Measurements from ENCODE around the gene SAMD11.

SAMD11 gene

DNA sequence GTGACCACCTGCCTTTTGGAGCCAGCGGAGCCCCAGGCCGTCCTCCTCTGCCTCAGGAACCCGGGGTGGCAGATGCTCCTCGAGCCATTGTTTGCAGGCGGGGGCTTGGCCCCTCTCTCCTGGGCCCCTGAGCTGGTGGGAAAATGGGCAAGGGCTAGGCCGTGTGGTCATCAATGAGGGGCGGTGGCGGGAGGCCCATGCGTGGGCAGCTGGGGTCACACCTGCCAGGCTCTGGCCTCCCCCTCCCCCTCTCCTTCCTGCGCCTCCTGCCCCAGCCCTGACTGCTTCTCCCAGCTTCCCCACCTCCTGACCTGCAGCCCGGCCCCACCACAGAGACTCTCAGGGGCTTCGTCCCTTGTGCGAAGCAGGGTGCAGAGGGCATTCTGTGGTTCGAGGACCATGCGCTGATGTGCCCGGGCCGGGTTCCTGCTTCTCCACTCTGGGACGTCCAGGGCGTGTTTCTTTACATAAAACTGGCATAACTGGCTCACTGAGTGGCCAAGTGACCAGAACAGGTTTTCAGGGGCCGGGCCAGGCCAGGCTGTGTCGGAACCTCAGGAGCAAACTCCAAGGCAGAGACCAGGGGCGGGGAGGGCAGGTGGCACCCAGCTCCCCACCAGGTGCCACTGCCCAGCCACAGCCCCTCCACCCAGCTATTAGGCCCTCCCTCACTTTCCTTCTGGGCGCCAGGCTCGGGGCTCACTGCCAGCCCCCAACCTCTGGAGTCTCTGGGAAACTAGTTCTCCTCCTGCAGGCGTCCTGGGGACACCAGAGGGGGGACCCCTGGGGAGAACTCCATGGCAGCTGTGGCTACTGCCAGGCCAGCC lies 9.3 kb downstream of the SAMD11 start:
- DNase-seq (ENCODE audit: low read depth) = no peak

DNA sequence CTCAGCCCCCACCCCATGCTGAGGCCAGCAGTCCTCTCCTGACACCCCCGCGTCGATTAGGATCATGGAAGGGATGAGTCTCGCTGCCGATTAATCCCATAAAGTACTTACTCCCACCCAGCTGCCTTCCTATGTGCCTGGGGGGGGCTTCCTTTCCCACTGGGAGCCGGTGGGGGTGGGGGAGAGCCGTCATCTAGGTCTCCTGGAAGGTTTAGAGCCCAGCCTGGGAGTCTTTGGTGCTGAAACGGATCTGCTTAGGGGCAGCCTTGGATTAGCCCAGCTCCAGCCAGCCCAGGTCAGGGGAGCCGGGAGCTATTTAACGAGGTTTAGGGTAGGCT lies 9.8 kb downstream of the SAMD11 start:
- no peak for DNase-seq (ENCODE audit: low read depth)

DNA sequence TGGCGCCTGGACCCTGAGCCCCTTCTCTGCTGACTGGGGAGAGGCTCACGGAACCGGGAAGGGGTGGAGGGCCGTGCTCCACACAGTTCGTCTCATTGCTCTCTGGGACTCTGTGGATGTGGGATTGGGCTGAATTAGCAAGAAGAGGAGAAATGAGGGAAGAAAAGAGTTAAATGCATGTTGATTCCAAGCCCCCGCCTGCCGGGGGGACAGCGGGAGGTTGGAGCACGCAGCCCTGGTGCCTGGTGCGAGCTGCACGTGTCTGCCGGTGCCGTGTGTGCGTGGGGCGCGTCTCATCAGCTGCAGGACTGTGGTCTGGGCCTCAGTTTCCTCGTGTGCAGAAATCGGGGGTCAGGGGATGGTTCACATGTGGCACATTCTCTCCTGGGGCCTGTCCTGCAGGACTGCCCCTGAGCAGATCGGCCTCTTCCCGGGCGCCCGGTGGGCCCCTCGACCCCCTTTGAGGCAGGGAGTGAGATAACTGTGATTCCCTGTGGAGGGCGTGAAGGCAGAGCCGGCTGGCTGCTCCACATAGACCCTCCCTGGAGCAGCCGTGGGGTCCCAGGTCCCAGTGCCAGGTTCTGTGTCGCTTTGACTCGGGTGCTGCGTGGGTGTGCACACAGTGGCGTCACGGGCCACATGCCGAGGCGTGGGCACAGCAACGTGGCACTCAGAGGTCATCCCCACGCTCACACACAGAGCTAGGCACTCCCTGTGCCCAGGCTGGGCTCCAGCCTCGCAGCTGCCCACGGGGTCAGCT lies 11.4 kb downstream of the SAMD11 start:
- no peak for DNase-seq (ENCODE audit: low read depth)

DNA sequence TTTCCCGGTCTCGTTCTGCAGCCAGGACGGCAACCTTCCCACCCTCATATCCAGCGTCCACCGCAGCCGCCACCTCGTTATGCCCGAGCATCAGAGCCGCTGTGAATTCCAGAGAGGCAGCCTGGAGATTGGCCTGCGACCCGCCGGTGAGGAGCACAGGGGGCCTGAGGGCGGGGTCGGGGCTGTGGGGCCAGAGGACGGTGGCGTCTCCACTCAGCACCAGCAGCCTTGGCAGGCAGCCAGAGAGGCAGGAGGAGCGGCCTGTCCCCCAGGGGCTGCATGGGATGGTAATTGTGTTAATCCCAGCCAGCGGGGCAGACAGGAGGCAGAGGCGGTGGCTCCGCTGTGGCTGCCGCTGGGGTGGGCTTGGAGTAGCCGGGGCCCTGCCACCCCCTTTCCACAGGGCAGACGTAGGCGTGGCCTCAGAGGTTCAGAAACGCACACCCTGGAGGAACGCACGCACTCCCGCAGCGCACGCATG lies 12.1 kb downstream of the SAMD11 start:
- DNase-seq (ENCODE audit: low read depth) = no peak

- DNase-seq (ENCODE audit: low read depth) = no peak
These were observed 12.9 kb downstream of the SAMD11 start for GRCh38 chr1:936348-937264.

DNA sequence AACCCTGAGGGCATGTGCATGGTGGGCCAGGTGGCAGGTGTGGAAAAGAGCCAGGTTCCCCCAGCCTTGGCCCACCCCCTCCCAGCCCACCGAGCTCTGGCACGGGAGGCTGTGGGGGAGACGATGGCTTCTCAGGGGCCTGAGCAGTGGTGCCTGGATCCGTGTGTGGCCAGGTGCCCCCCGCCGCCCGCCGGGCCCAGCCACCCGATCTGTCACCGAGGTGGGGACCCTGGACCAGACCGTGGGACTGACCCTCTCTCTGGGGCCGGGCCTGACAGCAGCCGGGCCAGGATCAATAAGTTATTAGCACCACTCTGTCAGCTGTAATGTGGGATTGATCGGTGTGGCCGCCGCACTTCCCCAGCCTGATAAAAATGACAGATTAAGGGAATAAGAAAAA lies 13.8 kb downstream of the SAMD11 start:
- DNase-seq (ENCODE audit: low read depth) = no peak

DNA sequence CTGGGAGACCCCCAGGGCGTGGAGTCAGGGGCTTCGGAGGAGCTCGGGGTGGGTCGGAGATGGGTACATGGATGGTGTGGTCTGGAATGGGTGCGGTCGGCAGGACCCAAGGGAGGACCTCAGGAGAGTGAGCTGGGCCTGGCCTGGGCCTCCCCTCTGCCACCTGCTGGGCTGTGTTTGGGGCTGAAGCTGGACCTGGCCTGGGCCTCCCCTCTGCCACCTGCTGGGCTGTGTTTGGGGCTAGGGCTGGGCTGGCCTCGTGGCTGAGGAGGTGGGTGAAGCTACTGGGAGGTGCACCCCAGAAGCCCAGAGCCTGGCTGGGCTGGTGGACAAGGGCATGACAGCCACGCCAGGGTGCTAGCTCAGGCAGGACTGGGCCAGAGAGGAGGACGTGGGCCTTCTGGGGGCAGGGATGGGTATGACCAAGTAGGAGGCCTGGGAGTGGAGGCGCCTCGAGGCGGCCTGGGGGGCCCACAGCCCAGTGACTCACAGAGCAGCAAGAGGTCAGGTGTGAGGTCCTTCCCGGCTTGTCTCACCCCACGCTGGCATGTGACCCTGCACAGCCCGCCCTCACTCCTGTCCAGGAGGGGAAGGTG lies 14.5 kb downstream of the SAMD11 start:
- DNase-seq (ENCODE audit: low read depth) = no peak

- no peak for DNase-seq (ENCODE audit: low read depth)
These were observed 15.2 kb downstream of the SAMD11 start for GRCh38 chr1:938711-939489.

GRCh38 chr1:939511-940106 lies 15.9 kb downstream of the SAMD11 start:
- DNase-seq (ENCODE audit: low read depth) = no peak

DNA sequence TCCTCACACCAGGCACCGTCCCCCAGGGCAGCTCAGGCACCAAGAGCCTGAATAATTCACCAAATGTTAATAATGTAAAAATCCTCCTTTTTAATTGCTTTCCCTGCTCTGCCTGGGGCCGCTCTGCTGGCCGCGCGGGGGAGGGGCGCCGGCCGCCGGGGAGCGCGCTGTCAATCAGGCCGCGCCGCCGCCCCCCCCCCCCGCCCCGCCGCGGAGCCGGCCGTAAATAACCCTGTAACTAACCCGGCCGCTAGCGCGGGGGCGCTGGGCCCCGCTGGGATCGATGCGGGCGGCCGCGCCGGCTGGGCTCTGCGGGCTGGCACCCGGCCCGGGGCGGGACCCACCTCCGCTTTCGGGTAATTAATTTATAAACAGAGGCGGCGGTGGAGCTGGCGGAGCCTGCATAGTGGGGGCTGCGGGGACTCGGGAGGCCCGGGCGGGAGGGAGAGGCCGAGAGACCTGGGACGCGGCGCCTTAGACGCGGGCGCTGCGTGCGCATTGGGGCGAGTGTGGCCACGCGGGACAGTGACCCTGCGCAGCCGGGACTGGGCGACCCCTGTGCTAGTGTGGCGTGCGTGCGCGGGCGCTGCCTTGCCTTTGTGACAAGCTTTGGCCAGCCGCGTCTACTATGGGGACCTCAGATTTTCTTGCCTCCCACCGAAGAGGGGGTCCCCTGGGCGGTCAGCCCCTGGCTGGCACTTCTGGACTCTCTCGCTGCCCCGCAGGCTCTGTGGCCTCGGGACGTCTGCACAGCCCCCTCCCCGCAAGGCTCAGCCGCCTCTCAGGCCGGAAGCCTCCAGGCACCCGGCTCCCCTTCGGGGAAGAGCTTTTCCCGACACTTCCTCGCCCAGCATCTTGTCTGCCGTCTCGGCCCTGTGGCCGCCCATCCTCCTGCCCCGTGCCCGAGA lies 16.6 kb downstream of the SAMD11 start:
- DNase-seq (ENCODE audit: low read depth) = no peak

GRCh38 chr1:941015-941587 lies 17.4 kb downstream of the SAMD11 start:
- no peak for DNase-seq (ENCODE audit: low read depth)

- no peak for DNase-seq (ENCODE audit: low read depth)
These were observed 18.1 kb downstream of the SAMD11 start for GRCh38 chr1:941588-942383.

DNA sequence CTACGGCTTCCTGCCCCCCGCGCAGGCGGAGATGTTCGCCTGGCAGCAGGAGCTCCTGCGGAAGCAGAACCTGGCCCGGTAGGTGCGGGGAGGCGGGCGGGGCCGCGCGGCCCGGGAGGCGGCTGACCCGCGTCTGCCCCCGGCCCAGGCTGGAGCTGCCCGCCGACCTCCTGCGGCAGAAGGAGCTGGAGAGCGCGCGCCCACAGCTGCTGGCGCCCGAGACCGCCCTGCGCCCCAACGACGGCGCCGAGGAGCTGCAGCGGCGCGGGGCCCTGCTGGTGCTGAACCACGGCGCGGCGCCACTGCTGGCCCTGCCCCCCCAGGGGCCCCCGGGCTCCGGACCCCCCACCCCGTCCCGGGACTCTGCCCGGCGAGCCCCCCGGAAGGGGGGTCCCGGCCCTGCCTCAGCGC lies 18.7 kb downstream of the SAMD11 start:
- DNase-seq (ENCODE audit: low read depth) = no peak

- no peak for DNase-seq (ENCODE audit: low read depth)
These were observed 19.3 kb downstream of the SAMD11 start for GRCh38 chr1:942864-943533.

- no peak for DNase-seq (ENCODE audit: low read depth)
These were observed 20.0 kb downstream of the SAMD11 start for GRCh38 chr1:943545-944340.

- no peak for DNase-seq (ENCODE audit: low read depth)
These were observed 20.9 kb downstream of the SAMD11 start for GRCh38 chr1:944341-945325.

Data from activated T-cell treated with anti-CD3 and anti-CD28 coated beads for 48 hours (primary cell).